ENCODE results near the gene CD226.

The CD226 gene

DNA sequence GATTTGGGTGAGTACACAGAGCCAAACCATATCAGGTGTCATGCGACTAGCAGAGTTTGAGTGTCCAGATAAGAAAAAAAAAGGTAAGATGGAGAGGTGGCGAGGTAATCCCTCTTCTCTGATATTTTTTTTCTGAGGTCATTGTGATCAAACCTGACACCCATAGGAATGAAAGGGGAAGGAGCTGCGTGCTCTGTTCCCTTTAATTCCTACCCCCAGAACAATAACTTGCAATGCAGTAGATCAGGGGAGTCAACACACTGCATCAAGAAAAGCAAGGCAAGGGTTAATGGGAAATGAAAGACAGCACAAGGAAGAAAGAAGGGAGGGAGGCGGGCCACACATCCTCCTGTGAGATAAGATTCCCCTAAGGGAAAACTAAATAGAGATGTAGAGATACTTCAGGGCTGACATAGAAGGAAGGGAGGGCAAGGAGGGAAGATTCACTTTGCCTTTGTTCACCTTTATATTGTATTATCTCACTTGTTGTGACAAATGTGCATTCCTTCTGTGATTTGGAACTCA is 132.8 kb downstream of the CD226 start:
- DNase-seq (ENCODE audit: low spot score), result no peak

DNA sequence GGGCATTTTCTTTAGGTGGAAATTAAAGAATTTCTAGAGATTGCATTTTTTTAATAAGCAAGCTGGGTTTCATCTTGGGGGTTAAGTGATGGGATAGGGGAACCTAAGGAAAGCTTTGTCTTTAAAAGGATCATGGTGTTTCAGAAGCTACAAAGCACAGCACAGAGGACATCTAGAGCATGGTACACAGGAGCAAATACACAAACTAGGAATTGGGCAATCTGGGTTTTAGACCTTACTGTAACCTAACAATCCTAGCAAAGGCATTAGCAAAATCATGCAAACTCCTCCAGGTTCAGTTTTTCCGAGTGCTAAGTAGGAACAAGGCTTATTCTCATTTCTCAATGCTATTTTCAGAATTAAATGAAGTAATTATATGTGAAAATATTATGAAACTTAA is 134.1 kb downstream of the CD226 start:
- DNase-seq (ENCODE audit: low spot score), result no peak

DNA sequence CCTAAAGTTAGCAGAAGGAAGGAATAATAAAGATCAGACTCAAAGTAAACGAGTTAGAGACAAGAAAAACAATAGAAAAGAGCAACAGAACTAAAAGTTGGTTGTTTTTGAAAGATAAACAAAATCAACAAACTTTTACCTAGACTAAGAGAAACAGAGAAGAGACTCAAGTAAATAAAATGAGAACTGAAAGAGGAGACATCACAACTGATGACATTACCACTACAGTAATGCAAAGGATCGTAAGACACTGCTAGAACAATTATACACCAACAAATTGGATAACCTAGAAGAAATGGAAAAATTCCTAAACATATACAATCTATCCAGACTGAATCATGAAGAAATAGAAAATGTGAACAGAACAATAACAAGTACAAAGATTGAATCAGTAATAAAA is 139.3 kb downstream of the CD226 start:
- no peak for DNase-seq (ENCODE audit: low spot score)

DNA sequence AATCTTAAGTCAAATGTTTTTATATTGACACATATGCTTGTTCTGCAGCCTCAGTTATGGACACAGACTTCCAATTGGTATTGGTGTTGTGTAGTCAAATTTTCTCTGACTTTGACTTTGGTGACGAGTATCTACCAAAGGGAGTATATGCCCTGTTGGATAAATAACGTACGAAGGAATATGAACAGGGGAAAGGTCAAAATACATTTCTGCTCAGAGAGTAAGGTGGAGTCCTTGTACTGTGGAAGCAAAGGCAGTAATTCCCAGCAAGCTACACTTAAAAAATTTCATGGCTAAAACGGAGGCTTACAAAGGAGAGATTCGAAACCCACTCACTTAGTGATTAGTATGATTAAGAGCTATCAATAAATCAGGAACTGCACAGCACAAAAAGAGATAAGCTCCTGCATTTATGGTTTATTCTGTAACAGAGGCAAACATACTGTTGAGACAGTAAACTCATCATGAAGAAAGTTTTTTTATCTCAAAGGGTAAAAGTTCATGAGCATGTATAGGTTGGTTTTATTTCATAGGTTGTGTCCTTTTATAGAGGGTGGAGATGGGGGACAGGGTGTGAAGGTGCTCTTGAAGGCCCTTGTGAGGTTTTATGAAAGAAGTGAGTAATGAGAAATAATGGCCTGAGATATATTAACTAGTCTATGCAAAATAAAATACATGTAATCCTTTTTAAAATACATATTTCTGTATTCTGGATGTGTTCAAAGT is 142.7 kb downstream of the CD226 start:
- no peak for DNase-seq (ENCODE audit: low spot score)

All from cerebellar cortex (tissue), 1 donor.